Measurements from ENCODE around the gene AMFR.

The AMFR gene

DNA sequence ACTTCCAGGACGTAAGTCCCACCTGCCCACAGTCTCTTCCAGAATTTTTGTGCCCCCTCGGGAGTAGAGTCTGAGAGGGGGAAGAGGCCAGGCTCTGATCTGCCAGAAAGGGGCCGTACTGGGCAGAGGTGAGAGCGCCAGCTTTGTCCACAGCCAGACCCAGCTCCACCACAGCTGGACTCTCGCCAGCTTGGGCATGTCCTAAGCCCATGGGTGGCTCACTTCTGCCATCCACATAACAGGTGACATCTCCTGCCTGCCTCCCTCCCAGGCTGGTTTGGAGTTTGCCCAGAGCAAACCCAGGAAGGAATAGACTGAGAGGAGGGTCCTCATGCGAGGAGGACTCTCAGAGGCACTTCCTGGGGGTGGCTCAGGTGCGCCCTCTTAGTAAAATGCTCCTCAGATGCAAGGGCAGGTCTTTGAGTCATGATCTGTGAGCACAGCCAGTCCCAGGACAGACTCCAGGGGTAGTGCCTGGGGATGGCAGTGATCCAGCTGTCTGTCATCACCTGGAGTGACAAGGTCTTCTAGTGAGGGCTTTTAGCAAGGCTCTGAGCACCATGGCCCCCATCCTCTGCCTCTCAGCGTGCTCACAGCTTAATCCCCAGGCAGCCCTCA lies 89.2 kb downstream of the AMFR start:
- no peak overlapping the region for H3K4me3 ChIP-seq (ENCODE audit: low read depth, low read length)
- TF ChIP-seq, protein P1, sequence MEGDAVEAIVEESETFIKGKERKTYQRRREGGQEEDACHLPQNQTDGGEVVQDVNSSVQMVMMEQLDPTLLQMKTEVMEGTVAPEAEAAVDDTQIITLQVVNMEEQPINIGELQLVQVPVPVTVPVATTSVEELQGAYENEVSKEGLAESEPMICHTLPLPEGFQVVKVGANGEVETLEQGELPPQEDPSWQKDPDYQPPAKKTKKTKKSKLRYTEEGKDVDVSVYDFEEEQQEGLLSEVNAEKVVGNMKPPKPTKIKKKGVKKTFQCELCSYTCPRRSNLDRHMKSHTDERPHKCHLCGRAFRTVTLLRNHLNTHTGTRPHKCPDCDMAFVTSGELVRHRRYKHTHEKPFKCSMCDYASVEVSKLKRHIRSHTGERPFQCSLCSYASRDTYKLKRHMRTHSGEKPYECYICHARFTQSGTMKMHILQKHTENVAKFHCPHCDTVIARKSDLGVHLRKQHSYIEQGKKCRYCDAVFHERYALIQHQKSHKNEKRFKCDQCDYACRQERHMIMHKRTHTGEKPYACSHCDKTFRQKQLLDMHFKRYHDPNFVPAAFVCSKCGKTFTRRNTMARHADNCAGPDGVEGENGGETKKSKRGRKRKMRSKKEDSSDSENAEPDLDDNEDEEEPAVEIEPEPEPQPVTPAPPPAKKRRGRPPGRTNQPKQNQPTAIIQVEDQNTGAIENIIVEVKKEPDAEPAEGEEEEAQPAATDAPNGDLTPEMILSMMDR (IDR thresholded peaks at IDR 0.05; ENCODE audit: borderline replicate concordance, insufficient read depth, low read depth, low read length), result no peak

DNA sequence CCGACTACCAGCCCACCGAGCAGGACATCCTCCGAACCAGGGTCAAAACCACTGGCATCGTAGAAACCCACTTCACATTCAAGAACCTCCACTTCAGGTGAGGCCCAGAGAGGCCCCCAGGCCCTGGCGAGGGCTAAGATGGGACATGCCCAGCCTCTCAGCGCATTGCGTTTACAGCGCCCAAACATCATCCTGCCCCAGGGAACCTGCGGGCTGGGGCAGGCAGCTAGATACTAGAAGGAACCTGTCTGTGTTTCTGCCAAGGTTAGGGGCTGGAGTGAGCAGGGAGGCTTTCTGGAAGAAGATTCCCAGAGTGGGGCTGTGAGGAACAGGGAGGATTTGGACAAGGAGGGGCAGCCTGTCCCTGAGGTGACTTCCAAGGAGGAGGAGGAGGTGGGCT lies 90.6 kb downstream of the AMFR start:
- TF ChIP-seq, protein P1 (IDR thresholded peaks at IDR 0.05; ENCODE audit: borderline replicate concordance, insufficient read depth, low read depth, low read length), result no peak
- no peak overlapping the region for H3K4me3 ChIP-seq (ENCODE audit: low read depth, low read length)

DNA sequence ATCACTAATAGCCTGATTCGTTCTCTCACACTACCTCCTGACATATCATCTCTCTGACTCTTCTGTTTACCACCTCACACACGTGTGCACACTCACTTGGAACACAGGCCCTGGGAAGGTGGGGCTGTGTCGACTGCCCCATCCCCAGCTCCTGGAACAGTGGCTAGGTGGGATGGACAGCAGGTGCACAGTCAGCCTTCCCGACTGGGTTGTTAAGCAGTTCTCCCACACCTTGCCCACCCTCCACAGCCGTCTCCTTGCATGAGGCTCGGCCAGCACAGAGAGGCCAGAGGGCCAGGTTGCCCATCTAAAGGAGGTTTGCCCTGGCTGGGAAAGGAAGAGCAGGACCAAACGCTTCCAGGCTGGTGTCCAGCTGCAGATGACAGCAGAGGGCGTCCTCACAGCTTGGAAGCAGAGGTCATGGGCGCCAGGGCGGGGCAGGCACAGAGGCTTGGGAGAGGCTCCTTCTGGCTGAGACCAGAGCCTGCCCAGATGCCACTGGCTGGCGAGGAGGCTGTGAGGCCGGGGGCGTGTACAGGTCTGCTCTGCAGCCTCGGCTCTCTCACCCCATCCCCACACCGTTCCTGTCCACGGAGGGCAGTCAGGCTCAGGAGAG lies 92.8 kb downstream of the AMFR start:
- TF ChIP-seq, protein P1 (IDR thresholded peaks at IDR 0.05; ENCODE audit: borderline replicate concordance, insufficient read depth, low read depth, low read length), result no peak
- H3K4me3 ChIP-seq (ENCODE audit: low read depth, low read length), result no peak overlapping the region

DNA sequence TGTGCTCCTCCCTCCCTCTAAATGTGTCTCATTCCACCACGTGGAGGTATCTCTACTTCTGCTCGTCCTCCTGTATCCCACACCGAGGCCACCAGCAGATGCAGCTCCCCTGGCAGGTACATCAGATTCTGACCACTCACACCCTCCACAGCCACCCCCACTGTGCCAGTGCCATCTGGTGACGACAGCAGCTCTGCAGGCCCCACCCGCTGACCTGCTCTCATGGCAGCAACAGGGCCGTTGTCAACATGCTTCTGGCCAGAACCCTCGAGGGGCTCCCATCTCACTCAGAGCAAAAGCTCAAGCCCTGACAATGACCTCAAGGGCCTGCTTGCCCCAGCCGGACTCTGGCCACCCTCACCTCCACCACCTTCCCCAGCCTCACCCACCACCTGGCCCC lies 93.4 kb downstream of the AMFR start:
- TF ChIP-seq, protein P1 (IDR thresholded peaks at IDR 0.05; ENCODE audit: borderline replicate concordance, insufficient read depth, low read depth, low read length), result no peak

DNA sequence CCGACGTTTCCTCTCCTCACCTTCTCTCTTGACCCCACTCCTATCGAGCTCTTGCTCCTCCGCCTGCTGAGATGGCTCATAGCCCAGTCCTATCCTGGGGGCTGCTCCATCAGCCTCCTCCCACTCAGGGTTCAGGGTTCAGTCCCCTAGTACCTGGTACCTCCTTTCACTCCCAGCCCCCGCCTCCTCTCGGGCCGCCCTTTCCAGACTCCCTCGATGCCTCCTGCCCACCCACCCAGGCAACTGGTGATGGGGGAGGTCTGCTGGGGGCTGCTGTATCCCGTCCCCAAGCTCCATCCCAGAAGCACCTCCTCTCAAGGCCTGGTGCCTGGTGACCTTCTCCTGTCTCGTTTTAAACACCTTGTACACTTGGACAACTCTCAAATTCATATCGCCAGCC lies 93.9 kb downstream of the AMFR start:
- TF ChIP-seq, protein P1 (IDR thresholded peaks at IDR 0.05; ENCODE audit: borderline replicate concordance, insufficient read depth, low read depth, low read length), result no peak
- H3K4me3 ChIP-seq (ENCODE audit: low read depth, low read length), result no peak overlapping the region

More for the DNA sequence above, 93.4 kb downstream of the AMFR start:
- no peak overlapping the region for H3K4me3 ChIP-seq (ENCODE audit: low read depth, low read length)

DNA sequence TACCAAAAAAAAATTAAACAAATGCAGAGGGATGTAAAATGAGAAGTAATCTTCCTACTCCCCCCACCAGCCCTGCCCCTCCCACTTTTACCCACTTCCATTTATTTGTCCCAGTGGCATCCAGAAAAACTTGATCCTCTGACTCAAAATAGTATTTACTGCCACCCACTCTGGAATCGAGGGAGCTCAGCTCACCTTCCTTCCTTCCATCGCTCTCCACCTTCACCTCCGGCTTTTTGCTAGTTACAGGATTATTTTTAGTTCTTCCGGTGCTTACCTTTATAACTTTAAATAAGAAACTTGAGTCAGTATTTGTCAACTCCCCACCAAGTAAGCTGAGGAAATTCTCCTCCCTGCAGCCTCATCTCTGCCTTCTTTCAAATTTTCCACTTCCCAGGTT lies 94.9 kb downstream of the AMFR start:
- TF ChIP-seq, protein P1 (IDR thresholded peaks at IDR 0.05; ENCODE audit: borderline replicate concordance, insufficient read depth, low read depth, low read length), result no peak
- H3K4me3 ChIP-seq (ENCODE audit: low read depth, low read length), result no peak overlapping the region

DNA sequence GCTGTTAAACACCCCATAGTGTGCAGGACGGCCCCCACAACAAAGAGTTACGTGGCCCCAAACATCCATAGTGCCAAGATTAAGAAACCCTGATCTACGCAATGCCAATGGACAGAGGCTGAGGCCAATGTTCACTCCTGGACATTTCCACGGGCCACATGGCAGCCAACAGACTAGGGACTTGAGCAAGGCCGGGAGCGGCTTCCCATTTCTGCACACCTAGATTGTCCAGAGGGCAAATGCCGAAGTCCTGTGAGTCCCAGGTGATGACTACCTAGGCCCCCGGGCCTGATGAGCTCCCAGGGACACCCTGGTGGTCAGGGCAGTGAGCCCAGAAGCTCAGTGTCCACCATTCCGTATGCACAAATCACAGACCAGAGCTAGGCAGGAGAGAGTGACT lies 95.5 kb downstream of the AMFR start:
- H3K4me3 ChIP-seq (ENCODE audit: low read depth, low read length), result no peak overlapping the region
- TF ChIP-seq, protein P1 (IDR thresholded peaks at IDR 0.05; ENCODE audit: borderline replicate concordance, insufficient read depth, low read depth, low read length), result no peak

Measured in GM12875 (cell line).